ENCODE measurements around the gene GALNT10.

DNA sequence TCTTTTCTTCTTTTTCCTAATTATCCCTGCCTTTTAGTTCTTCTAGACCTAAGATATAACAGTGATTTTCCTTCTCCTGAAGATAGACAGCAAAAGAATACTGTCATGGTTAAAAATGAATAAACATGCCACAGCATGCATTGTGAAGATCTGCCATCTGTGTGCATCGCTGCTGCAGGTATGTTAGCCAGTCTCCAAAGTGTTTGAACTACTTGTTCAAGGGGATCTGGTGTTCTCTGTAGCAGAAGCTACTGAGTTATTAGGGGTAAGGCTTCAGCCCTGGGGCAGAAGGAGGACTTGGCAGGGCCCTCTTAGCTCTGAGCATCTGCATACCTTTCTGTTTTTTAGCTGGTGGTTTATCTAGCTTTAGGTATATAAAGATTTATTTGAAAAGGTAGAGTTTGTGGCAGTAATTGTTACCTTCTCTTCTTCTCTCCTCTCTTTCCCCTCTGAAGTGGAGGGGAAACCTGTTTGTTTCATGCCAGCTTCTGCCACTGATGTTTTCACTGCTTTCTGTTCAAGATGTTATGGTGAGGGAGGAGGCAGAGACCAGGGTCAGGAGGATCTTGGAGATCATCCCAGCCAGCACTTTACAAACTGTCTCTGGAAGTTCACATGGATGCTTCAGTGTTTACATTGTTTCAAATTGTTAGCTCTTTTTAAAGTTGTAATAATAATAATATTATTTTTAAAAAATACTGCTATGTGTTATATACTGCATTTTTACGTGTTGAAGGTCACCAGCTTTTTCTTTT is 25.2 kb downstream of the GALNT10 start:
- TF ChIP-seq, protein P1, sequence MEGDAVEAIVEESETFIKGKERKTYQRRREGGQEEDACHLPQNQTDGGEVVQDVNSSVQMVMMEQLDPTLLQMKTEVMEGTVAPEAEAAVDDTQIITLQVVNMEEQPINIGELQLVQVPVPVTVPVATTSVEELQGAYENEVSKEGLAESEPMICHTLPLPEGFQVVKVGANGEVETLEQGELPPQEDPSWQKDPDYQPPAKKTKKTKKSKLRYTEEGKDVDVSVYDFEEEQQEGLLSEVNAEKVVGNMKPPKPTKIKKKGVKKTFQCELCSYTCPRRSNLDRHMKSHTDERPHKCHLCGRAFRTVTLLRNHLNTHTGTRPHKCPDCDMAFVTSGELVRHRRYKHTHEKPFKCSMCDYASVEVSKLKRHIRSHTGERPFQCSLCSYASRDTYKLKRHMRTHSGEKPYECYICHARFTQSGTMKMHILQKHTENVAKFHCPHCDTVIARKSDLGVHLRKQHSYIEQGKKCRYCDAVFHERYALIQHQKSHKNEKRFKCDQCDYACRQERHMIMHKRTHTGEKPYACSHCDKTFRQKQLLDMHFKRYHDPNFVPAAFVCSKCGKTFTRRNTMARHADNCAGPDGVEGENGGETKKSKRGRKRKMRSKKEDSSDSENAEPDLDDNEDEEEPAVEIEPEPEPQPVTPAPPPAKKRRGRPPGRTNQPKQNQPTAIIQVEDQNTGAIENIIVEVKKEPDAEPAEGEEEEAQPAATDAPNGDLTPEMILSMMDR (IDR thresholded peaks at IDR 0.05) = no peak
- no peak for TF ChIP-seq ZFX (IDR thresholded peaks at IDR 0.05; ENCODE audit: borderline replicate concordance)
